ENCODE data around the gene PADI4.
"Not testable (repeated sequence)": the region's sequence is repeated elsewhere in the genome, so short reads cannot be mapped to it uniquely, and the experiment has no call there.

PADI4 gene

DNA sequence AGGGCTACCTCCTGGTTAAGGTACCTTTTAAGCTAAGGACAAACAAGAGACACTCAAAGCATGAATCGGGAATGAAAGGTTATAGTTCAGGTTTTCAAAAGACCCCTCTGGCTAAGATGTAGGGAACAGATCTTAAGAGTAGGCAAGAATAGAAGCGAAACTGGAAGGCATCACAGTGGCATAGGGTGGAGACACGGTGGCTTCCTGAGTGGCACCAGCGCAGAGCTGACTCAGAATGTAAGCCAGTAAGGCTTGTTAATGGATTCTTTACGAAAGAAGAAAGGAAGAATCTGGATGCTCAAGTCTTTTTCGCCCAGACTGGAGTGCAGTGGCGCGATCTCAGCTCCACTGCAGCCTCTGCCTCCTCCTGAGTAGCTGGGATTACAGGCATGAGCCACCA, 85.2 kb downstream of the PADI4 start:
- no peak for DNase-seq (ENCODE audit: low read depth in 2 of 2)

DNA sequence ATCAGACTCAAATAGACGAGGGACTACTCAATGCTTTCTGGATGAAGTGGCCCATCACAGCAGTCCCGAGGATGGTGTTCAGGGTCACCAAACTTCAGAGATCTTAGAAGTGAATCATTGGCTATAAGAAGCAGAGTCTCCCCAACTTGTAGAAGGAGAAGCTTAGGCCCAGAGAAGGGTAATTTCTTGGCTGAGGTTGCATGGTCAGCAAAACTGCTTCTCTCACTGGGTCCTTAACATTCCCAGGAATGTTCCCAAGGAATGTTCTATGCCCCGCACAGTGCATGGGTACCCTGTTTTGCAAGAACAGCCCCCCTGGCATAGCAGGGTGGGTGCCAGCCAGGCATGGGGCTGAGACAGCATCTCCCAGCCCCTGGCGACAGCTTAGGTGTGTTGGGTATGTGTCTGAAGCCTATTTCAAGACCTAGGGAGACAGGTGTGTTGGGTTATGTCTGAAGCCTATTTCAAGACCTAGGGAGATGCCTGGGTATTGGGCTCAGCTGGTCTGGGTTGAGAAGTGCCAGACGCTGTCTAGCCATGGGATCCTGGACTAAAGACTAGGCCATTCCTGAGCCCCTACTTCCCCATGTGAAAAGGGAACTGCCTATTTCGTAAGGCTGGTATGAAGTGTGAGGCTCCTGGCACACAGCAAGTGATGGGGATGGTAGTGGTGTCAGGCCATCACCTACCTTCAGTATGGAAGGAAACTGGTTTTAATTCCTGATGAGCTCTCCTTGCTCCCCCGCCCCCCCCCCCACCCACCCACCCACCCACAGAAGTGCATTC, 90.1 kb downstream of the PADI4 start:
- no peak for DNase-seq (ENCODE audit: low read depth in 2 of 2)

DNA sequence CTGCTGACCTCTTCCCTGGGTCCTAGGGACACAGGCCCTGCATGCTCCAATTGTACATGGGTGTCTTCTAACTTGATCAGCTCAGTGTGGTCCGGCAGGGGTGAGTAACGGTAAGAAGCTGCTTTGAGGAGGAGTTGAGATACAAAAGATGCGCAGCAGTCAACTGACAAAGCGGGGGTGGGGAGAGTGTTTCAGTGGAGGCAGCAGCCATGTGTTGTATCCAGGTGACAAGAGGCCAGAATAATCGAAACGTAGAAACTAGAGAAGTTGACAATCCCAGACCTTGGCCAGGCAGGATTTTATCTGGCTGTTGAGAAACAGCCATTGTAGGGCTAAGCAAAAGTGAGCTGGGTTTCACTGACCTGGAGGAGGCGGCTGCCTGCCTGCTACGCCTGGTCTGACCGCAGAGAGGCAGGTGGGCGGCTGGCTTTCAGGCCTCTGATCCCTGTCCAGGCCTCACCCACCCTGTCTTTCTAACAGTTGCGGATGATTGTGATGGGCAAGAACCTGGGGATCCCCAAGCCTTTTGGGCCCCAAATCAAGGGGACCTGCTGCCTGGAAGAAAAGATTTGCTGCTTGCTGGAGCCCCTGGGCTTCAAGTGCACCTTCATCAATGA, 92.8 kb downstream of the PADI4 start:
- DNase-seq (ENCODE audit: low read depth in 2 of 2) = no peak

DNA sequence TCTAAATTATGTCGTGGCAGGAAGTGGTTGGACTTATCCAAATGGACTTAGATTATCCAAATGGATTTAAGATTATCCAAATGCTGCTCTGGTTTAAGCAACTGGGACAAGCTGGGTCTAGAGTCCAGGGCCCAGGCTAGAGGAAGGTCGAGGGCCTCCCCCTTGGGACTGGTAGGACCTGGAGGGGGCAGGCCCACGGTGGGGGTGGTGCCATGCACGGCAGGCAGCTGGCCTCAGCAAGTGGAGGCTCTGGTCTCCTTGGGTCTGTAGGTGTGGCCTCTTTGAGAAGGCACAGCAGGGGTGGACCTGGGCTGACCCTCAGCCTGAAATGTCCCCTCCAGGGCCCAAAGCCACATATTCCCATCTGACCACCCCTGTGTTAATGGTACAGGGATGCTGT, 93.8 kb downstream of the PADI4 start:
- no peak for DNase-seq (ENCODE audit: low read depth in 2 of 2)

DNA sequence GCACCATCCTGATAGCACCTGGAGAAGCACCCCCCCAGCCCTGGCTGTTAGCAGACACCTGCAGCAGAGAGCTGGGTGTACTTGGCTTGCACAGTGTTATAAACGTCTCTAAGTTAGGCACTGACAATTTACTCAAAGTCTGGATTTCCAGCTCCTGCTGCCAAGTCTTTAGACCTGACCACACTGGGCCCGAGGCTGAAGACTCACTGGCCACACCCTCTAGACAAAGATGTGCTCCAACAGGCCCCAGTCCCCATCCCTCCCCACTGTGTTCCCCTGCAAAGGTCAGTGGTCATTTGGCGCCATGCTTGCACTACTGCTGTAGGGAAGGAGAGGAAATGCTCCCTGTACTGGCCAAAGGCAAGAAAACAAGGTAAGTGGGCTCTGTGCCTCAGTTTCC, 95.1 kb downstream of the PADI4 start:
- DNase-seq (ENCODE audit: low read depth in 2 of 2) = no peak

DNA sequence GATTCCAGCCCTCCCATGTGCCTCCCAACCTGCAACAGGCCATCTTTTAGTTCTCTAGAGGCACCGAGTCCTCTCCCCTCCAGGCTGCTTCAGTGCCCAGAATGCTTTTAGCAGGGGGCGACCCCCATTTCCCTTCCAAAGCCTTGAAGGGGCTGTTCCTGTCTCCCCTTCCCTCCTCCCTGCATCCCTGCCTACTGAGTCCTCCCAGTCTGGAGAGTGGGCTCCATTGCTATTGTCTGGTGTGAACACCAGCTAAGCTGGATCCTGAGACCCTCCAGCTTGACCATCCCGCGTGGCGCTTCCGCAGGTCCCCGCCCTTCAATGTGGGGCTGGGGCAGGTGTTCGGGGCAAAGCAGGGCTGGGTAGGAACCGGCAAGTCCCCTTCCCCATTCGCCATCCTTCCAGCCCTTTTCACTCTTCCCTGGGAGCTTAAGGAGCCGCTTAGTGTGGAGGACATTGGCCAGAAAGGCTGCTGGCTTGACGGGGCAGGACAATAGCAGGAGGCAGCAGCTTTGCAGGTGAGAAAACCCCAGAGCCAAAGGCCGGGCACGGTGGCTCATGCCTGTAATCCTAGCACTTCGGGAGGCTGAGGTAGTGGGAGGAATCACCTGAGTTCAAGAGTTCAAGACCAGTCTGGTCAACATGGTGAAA, 96.2 kb downstream of the PADI4 start:
- no peak for DNase-seq (ENCODE audit: low read depth in 2 of 2)

DNA sequence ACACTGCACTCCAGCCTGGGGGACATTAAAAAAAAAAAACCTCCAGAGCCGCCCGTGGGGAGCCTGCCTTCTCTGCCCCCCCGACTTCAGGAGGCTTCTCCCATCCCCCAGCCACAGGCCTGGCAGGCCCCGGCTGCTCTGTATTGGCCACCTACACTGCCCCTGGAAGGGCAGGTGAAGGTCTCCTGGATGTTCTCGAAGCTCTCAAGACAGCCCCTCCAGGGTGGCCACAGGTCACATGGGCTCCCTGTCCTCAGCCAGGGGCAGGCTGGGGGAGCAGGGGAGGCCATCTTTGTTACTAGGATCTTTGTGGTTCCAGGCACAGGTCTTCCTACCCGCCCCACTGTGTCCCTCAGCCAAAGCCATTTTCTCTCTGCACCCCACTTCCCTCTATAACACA, 96.8 kb downstream of the PADI4 start:
- no peak for DNase-seq (ENCODE audit: low read depth in 2 of 2)

DNA sequence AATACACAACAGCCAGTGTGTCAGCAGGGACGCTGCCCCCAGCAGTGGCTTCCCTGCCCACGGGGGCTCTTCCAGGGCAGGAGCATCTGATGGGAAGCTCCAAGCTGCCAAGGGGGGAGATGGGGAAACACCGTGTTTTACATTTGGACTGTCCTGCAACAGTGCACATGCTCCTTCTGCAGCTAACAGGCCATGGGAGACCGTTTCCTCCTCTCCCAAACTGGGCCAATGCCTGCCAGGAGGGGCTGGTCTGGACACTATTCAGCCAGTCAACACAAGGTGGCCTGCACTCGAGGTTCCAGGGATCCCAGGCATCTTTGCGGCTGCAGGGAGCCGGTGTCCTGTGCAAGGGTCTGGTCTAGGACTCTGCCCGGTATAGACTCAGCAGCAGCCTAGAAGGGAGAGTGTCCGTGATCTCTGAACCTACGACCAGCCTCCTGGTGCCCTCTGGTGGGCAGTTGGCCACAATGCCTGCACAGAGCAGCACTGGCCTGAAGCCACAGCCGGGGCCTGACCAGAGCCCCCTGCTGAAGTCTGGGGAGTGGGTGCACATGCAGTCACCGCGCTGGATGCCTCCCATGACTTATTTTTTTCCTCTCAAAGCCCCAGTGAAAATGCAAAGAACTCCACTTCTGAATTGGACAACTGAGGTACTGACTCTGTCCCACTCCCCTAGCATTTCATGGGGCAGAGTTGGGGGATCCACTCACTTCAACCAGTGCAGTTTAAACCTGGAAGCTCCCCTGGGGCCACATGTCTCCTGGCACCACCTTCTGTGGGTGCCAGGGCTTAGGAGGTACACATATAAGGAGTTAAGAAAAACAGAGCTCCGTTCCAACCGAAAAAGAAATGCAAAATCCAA, 98.1 kb downstream of the PADI4 start:
- DNase-seq (ENCODE audit: low read depth in 2 of 2) = peak in 1 of 2 experiments; percentile 29

DNA sequence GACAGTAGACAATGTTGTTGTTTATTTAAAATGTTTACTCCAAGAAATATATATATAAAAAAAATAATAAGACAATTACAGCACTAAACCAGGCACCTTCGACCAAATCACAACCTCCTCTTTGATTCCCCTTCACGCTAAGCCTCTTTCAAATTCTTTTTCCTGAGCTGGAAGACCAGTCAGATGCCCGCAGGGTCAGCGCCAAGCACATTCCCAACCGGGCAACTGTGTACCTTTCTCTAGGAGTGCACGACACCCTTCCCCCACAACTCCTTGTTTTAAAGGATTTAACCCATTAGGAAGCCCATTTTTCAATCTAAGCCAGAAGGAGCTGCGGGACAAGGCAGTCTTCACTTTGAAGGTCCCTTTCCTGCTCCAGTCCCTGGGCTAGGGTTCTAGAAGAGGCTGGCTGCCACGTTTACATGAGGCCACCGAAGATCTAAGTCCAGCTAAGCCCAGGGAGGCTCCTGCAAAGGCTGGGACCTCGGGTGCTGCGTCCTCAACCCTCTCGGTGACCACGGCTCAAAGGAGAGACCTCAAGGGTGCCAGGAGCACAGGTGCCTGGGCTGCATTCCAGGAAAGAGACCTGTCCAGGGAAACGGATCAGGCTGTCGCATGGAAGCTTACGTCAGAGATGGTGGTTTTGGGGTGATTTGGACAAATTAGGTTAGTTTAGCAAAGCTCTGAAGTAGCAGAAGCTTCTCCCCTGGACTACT, 98.9 kb downstream of the PADI4 start:
- DNase-seq (ENCODE audit: low read depth in 2 of 2) = not testable (repeated sequence)

DNA sequence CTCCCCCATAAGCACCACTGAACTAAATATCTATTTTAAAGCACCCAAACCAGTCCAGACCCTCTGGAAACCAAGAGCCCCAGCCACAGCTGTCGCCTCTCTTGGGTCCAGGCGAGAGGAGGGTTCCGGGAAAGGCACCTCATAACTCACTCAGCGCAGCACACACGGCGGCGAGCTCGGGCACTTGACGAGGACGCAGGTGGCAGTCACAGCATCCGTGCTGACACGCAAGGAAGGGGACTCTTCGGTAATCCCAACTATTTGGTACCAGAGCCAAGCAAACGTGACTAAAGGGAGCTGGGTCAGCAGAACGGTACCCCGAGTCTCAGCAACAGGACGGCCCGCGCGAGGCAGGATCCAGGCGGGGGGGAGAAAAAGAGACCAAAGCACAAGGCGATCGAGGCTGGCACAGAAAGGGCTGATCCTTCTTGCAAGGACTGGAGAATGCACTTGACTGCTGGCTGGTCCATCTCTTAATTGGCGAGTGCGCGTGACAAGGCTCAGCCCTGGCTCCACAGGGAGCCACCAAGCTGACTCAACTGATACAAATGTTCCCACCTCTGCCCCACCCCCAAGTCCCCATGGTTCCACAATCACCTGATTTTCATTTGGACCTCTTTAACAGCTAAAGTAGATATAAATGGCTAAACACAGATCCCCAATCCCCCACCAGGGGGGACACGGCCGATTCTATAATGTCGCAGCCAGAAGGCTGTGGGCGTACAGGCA, 100.0 kb downstream of the PADI4 start:
- not testable (repeated sequence) for DNase-seq (ENCODE audit: low read depth in 2 of 2)

DNA sequence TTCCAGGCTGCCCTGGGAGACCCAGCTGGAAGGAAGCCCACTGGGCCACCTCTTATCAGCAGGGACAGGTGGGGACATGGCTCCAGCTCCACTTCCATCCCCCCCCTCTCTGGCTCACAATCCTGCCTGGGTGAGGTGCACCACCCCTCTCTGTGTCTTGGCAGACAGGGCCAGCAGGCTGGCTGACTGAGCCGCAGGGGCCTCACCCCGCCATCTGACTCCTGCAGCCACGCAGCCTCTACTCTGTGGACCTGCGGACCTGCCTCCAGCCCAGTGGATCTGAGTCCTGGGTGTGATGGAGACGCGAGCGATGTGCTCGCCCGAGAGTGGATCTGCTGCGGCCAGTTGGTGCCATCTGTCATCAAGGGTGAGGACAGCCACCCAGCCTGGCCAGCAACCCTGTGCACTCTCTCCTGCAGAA, 101.4 kb downstream of the PADI4 start:
- DNase-seq (ENCODE audit: low read depth in 2 of 2) = no peak

DNA sequence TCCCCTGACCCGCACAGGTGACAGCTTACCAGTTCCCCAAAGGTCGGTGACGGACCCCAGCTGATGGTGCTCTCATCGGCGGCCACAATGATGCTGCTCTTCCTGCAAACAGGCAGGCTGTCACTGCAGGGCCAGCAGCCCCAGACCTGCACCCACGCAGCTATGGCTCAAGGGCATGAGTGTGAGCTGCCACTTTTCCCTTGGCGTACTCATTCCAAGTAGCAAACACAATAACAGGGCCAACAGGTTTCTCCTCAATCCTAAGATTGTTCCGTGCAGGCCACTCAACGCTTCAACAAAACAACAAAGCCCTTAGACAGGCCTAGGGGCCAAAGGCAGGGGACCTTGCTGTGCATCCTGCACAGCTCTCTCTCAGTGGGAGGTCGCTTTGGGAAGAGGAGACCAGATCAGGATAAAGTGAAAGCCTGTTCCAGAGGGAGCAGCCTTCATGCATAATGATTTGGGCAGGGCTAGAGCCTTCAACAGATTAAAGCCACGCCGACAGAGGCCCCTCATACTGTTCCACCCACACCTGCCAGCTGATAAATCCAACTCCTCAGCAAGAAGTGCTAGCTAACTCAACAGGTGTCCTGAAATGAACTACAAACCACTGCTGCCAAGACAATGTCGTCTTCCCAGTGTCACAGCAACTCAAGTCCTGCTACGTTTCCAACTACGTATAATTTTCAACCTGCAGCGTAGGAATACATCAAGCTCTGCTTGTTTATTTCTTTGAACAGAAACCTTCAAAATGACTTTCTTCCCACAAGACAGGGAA, 104.3 kb downstream of the PADI4 start:
- no peak for DNase-seq (ENCODE audit: low read depth in 2 of 2)
